GM12878 (cell line): ENCODE results near the gene NDE1. TPM values are rescaled to one million over a fixed set of nuclear protein-coding genes. Genes with fewer than 3 reads are reported as not detected.

Experiments
- ATAC-seq: fragments of 200-7000 bp; cut with Tn5 transposase; 3 replicates; pipeline ENCODE4 v1.9.1; 2020; ENCODE audit warnings: mild to moderate bottlenecking, moderate library complexity
- BruUV-seq: library from RNA; stranded (reverse); fragments of 400-500 nt; replicated peaks from 2 replicates; lab custom pipeline; 2021; lab: Mats Ljungman, UMichigan
- CTCF ChIA-PET: fragments of 300-600 bp; sonication (Branson Sonifier 250); formaldehyde crosslinking; extraction: SDS; loops from one replicate; lab custom pipeline; 2021; ENCODE audit warnings: inconsistent platforms; lab: Yijun Ruan, JAX
- POLR2A ChIA-PET: fragments of 350-600 bp; formaldehyde crosslinking; extraction: SDS; loops from one replicate; lab custom pipeline; 2021; ENCODE audit warnings: inconsistent platforms; lab: Charles Lee
- RAD21 ChIA-PET: fragments of 300-600 bp; sonication (Branson Sonifier 250); formaldehyde crosslinking; loops from one replicate; lab custom pipeline; 2023; ENCODE audit warnings: antibody characterized with exemption; ENCODE audit not compliant: unreplicated experiment; lab: Charles Lee
- SMC1A ChIA-PET: fragments of 300-600 bp; sonication (Branson Sonifier 250); formaldehyde crosslinking; loops from one replicate; lab custom pipeline; 2023; ENCODE audit not compliant: unreplicated experiment, uncharacterized antibody; lab: Charles Lee
- DNase-seq: peaks from one replicate; pipeline ENCODE4 v3.0.0-alpha.2; 2011; ENCODE audit warnings: low read depth, low spot score
- FAIRE-seq: peaks from 3 replicates; lab custom pipeline; 2011; peaks lifted over from hg19 to GRCh38; lab: Jason Lieb, UNC
- H2AFZ ChIP-seq: 2 replicates; pipeline ENCODE4 v1.6.0; 2011; ENCODE audit warnings: low read depth, low read length, control low read depth; ENCODE audit not compliant: control insufficient read depth
- H3K27ac ChIP-seq: 2 replicates; pipeline ENCODE4 v1.5.1; 2011; ENCODE audit warnings: control low read depth; ENCODE audit not compliant: control insufficient read depth, insufficient read depth
- H3K27me3 ChIP-seq, 2 experiments: replicated peaks in 1 of 2; 2 replicates each; pipeline versions ENCODE4 v1.6.0 to v1.6.1; 2011; ENCODE audit warnings: low read length in 1 of 2; ENCODE audit not compliant: control insufficient read depth in 2 of 2, insufficient read depth in 2 of 2
- H3K36me3 ChIP-seq, 2 experiments: 2 replicates each; pipeline ENCODE4 v1.5.1; 2011; ENCODE audit warnings: low read length in 1 of 2; ENCODE audit not compliant: control insufficient read depth in 2 of 2, insufficient read depth in 2 of 2
- H3K4me1 ChIP-seq: 2 replicates; pipeline ENCODE4 v1.6.1; 2011; ENCODE audit warnings: mild to moderate bottlenecking, low read length, moderate library complexity, mixed read lengths; ENCODE audit not compliant: control insufficient read depth, insufficient read depth
- H3K4me2 ChIP-seq: 2 replicates; pipeline ENCODE4 v1.6.0; 2011; ENCODE audit warnings: control low read depth; ENCODE audit not compliant: control insufficient read depth, insufficient read depth
- H3K4me3 ChIP-seq: fragments of 200-600 bp; sonication (generic); 2 replicates; pipeline ENCODE4 v1.5.1; 2016
- H3K79me2 ChIP-seq: 2 replicates; pipeline ENCODE4 v1.6.0; 2011; ENCODE audit warnings: low read length; ENCODE audit not compliant: control insufficient read depth, insufficient read depth
- H3K9ac ChIP-seq: 2 replicates; pipeline ENCODE4 v1.8.0; 2011; ENCODE audit warnings: low read length, control low read depth, mixed read lengths; ENCODE audit not compliant: control insufficient read depth, insufficient read depth
- H3K9me3 ChIP-seq: replicated peaks from 3 replicates; pipeline ENCODE4 v1.5.1; 2011; ENCODE audit warnings: mild to moderate bottlenecking, low read length; ENCODE audit not compliant: control insufficient read depth, insufficient read depth
- H4K20me1 ChIP-seq: 2 replicates; pipeline ENCODE4 v1.6.0; 2011; ENCODE audit not compliant: control insufficient read depth, insufficient read depth
- CBFB ChIP-seq: IDR thresholded peaks from 2 replicates; pipeline ENCODE4 v1.6.1; 2016; ENCODE audit warnings: antibody characterized with exemption, low read depth
- FOXK2 ChIP-seq: fragments of 450-650 bp; IDR thresholded peaks from 2 replicates; pipeline ENCODE4 v1.6.1; 2017; ENCODE audit warnings: mild to moderate bottlenecking, moderate library complexity
- SREBF1 ChIP-seq: IDR thresholded peaks from 2 replicates; pipeline ENCODE4 v1.6.1; 2012; ENCODE audit warnings: mild to moderate bottlenecking, low read length
- WGBS: methylation state at CpG from one replicate; pipeline ENCODE4 v1.1.6; 2016; ENCODE audit warnings: low lambda C conversion rate; ENCODE audit not compliant: insufficient replicate concordance, insufficient coverage; ENCODE audit errors: missing lambda C conversion rate; 5-methylcytosine and 5-hydroxymethylcytosine counted together
- in situ Hi-C: fragments of 300-500 bp; cut with MboI; formaldehyde crosslinking; loops from 9 replicates; pipeline ENCODE4 v1.14.3; 2018; ENCODE audit warnings: mixed read lengths
- intact Hi-C: fragments of 100-400 bp; cut with micrococcal nuclease; formaldehyde crosslinking; loops from one replicate; pipeline ENCODE4 v1.14.2; 2022; ENCODE audit not compliant: unreplicated experiment
- polyA plus RNA-seq, 11 experiments: library from polyadenylated mRNA; depleted of rRNA in 4 of 11; unstranded in 6 of 11; stranded (reverse) in 5 of 11; fragments of >200 nt; fragmentation: Nextera tagmentation in 4 of 11; fragmentation: Illumina TruSeq in 1 of 11; extraction: Ambion mirVana in 4 of 11; extraction: Trizol in 1 of 11; gene quantifications; 1 replicate in 1 of 11; 2 replicates in 10 of 11; pipeline versions ENCODE4 v1.2.1 to v1.2.3, GENCODE V29; 2011 to 2016; ENCODE audit warnings: inconsistent platforms in 2 of 11, missing spikeins in 2 of 11, low read depth in 1 of 11
- total RNA-seq, 4 experiments: library from RNA; depleted of rRNA in 3 of 4; stranded (reverse); fragments of >200 nt in 3 of 4; fragmentation: Illumina TruSeq in 1 of 4; extraction: Trizol in 1 of 4; gene quantifications; 2 replicates each; pipeline versions ENCODE4 v1.2.1 to v1.2.3, GENCODE V29; 2013 to 2021
- TF ChIP-seq, protein P1 (sequence below): fragments of 450-650 bp; IDR thresholded peaks from 2 replicates; pipeline ENCODE4 v1.6.1; 2016; ENCODE audit warnings: mild to moderate bottlenecking, moderate library complexity, borderline replicate concordance

Gene NDE1
- total and polyA plus RNA-seq, 10 of the 15 experiments (the other 5 are each of a cell fraction or from before 2014, with no cell fraction given) = 5.7 to 148 (median 87.8) TPM

DNA sequence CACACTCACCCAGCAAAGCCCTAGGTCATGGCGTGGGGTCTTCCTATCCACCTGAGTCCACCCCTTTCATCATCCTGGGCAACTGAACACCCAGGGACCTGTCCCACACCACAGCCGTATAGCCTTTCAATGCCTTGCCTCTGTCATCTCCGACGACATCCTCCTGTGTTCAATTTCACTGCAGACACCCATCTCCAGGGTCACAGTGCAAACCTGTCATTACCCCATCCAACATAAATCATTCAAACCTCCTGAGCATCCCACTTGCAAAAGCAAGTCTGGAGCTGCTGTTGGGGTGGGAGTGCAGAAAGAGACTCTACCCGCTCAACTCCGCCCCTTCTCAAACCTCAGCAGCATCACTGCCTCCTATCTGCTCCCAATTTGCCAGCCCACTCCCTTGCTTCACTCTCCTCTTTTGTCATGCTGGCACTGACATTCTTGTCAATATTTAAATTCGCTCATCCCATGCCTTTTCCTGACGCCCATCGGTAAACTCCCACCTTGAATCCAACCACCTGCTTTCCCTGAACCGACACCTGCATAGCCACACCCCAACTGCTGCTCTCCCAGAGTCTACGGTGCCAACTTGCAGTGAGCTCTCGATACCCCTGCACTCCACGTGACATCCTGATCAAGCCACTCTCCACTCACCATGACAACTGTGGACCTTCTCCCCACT lies 44.1 kb upstream of the NDE1 start:
- ChIA-PET POLR2A (interaction anchor here (0.9 kb wide), 1 partner anchor 13 kb away, joined by 3 read pairs; no protein-coding TSS in a partner anchor), SMC1A (interaction anchor here (0.5 kb wide), 1 partner anchor 177 kb away, joined by 3 read pairs; no protein-coding TSS in a partner anchor), CTCF (no interaction called here), RAD21 (no interaction called here)
- H3K79me2 ChIP-seq = no peaks in the 10 kb centered on the region
- H3K4me3 ChIP-seq = no peak overlapping the region
- 98% methylated on average over 13 of the region's 13 CpGs for WGBS
- ATAC-seq = no peak
- H3K4me1 ChIP-seq = no peaks in the 10 kb centered on the region
- H3K9ac ChIP-seq = no peak overlapping the region
- H3K4me2 ChIP-seq = no peak overlapping the region
- BruUV-seq = no TSS peak
- FAIRE-seq = no peak
- H3K36me3 ChIP-seq = peaks cover 21 to 50% of the 10 kb centered on the region in 2 experiments
- intact Hi-C loops (no loop called here), in situ Hi-C loops (no loop called here)
- no peak for DNase-seq
- TF ChIP-seq, protein P1, sequence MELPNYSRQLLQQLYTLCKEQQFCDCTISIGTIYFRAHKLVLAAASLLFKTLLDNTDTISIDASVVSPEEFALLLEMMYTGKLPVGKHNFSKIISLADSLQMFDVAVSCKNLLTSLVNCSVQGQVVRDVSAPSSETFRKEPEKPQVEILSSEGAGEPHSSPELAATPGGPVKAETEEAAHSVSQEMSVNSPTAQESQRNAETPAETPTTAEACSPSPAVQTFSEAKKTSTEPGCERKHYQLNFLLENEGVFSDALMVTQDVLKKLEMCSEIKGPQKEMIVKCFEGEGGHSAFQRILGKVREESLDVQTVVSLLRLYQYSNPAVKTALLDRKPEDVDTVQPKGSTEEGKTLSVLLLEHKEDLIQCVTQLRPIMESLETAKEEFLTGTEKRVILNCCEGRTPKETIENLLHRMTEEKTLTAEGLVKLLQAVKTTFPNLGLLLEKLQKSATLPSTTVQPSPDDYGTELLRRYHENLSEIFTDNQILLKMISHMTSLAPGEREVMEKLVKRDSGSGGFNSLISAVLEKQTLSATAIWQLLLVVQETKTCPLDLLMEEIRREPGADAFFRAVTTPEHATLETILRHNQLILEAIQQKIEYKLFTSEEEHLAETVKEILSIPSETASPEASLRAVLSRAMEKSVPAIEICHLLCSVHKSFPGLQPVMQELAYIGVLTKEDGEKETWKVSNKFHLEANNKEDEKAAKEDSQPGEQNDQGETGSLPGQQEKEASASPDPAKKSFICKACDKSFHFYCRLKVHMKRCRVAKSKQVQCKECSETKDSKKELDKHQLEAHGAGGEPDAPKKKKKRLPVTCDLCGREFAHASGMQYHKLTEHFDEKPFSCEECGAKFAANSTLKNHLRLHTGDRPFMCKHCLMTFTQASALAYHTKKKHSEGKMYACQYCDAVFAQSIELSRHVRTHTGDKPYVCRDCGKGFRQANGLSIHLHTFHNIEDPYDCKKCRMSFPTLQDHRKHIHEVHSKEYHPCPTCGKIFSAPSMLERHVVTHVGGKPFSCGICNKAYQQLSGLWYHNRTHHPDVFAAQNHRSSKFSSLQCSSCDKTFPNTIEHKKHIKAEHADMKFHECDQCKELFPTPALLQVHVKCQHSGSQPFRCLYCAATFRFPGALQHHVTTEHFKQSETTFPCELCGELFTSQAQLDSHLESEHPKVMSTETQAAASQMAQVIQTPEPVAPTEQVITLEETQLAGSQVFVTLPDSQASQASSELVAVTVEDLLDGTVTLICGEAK = no peak
- no peak for TF ChIP-seq CBFB
- no peak for TF ChIP-seq SREBF1
- peak; percentile 33; the same call in 1 of the 2 replicates for TF ChIP-seq FOXK2
- H2AFZ ChIP-seq = no peak overlapping the region
- no peaks in the 10 kb centered on the region for H3K9me3 ChIP-seq
- no peaks in the 10 kb centered on the region for H4K20me1 ChIP-seq
- no peaks in the 10 kb centered on the region for H3K27me3 ChIP-seq
- H3K27ac ChIP-seq = no peak overlapping the region
